CD4-positive, alpha-beta T cell (primary cell): ENCODE data around the gene OPA3. TPM values are rescaled to one million over a fixed set of nuclear protein-coding genes. Genes with fewer than 3 reads are reported as not detected.

Source experiments
- ATAC-seq: fragments of 200-7000 bp; cut with Tn5 transposase; one replicate; pipeline ENCODE4 v1.10.0; 2022; ENCODE audit warnings: mild to moderate bottlenecking; ENCODE audit not compliant: poor library complexity
- CTCF ChIA-PET: fragments of 350-600 bp; sonication (Branson Sonifier 250); formaldehyde crosslinking; loops from one replicate; lab custom pipeline; 2021; ENCODE audit warnings: antibody characterized with exemption, inconsistent platforms; lab: Charles Lee
- POLR2A ChIA-PET: fragments of 350-600 bp; sonication (Branson Sonifier 250); formaldehyde crosslinking; loops from one replicate; lab custom pipeline; 2021; ENCODE audit warnings: antibody characterized with exemption, inconsistent platforms; lab: Charles Lee
- DNase-seq, 14 experiments: peaks; one replicate each; pipeline ENCODE4 v3.0.0-alpha.2; 2013 to 2020; ENCODE audit warnings: mixed read lengths in 2 of 14
- H3K27ac ChIP-seq, 2 donors: one replicate each; pipeline versions ENCODE4 v1.5.1 to v1.7.0; 2013; ENCODE audit warnings: low read length in 2 of 2, low read depth in 1 of 2, mild to moderate bottlenecking in 1 of 2
- H3K27me3 ChIP-seq, 2 experiments: 1 replicate in 1 of 2; 2 replicates in 1 of 2; pipeline versions ENCODE4 v1.6.1 to v1.7.0; 2013; ENCODE audit warnings: low read length in 2 of 2, control low read depth in 1 of 2, mild to moderate bottlenecking in 1 of 2, moderate library complexity in 1 of 2; ENCODE audit not compliant: insufficient read depth in 2 of 2, control insufficient read depth in 1 of 2
- H3K36me3 ChIP-seq: one replicate; pipeline ENCODE4 v1.6.1; 2013; ENCODE audit warnings: low read length, control low read depth; ENCODE audit not compliant: insufficient read depth
- H3K4me1 ChIP-seq: one replicate; pipeline ENCODE4 v1.6.1; 2013; ENCODE audit warnings: low read length, control low read depth; ENCODE audit not compliant: insufficient read depth
- H3K4me3 ChIP-seq: one replicate; pipeline ENCODE4 v1.5.1; 2013; ENCODE audit warnings: mild to moderate bottlenecking, low read length, moderate library complexity
- H3K9me3 ChIP-seq, 2 experiments: 1 replicate in 1 of 2; 2 replicates in 1 of 2; pipeline versions ENCODE4 v1.6.1 to v1.7.0; 2013; ENCODE audit warnings: low read length in 2 of 2, mild to moderate bottlenecking in 2 of 2, control low read depth in 1 of 2, moderate library complexity in 1 of 2; ENCODE audit not compliant: control insufficient read depth in 1 of 2, insufficient read depth in 1 of 2
- H3K27ac Mint-ChIP-seq: one replicate; pipeline ENCODE4 v1.8.0; 2020; ENCODE audit warnings: mixed read lengths
- H3K27me3 Mint-ChIP-seq: one replicate; pipeline ENCODE4 v1.8.0; 2021; ENCODE audit warnings: mixed read lengths
- H3K36me3 Mint-ChIP-seq: one replicate; pipeline ENCODE4 v1.8.0; 2021; ENCODE audit warnings: low read depth, mixed read lengths
- H3K4me1 Mint-ChIP-seq: one replicate; pipeline ENCODE4 v1.8.0; 2021; ENCODE audit warnings: low read depth, mixed read lengths
- H3K4me3 Mint-ChIP-seq: one replicate; pipeline ENCODE4 v1.8.0; 2020; ENCODE audit warnings: mild to moderate bottlenecking, mixed read lengths
- H3K9me3 Mint-ChIP-seq: one replicate; pipeline ENCODE4 v1.8.0; 2020; ENCODE audit warnings: mixed read lengths
- CTCF ChIP-seq: fragments of 200-600 bp; IDR thresholded peaks from one replicate; pipeline ENCODE4 v1.8.0; 2022; ENCODE audit warnings: antibody characterized with exemption, mild to moderate bottlenecking
- intact Hi-C, 2 experiments: fragments of 100-400 bp; cut with DNase I in 1 of 2; cut with micrococcal nuclease in 1 of 2; formaldehyde crosslinking; loops; one replicate each; pipeline versions ENCODE4 v1.15.1 to v1.9.0; 2023 to 2025; cut with DNase I, micrococcal nuclease
- total RNA-seq, 174 experiments: library from RNA in 2 of 174; stranded (reverse) in 2 of 174; gene quantifications; one replicate each; pipeline ENCODE4 v1.2.3 and lab custom pipeline; 2021 to 2026

Gene OPA3
- total RNA-seq, 2 experiments from 2014 or later, result 3.1 to 3.2 TPM

DNA sequence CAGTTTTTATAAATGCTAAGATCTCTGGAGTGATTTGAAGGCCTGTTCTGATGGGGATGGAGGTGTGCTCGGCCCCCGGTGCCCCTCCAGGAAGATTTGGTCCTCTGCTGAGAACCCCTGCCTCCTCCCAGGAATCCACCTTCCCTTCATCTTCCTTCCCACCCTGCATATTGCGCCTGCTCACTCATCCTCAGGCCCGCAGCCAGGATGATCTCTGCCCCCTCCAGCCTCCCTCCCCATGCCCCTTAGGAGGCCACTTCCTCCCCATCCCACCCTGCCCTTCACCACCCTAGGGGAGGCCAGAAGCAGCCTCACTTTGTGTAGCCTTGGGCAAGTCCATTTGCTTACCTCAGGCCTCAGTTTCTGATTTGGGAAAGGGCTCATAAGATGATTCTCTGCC is 57.6 kb downstream of the OPA3 start:
- H3K27ac ChIP-seq, result no peak overlapping the region
- DNase-seq (no peak), ATAC-seq (no peak)
- intact Hi-C loops, result no loop called here
- peaks cover 50% of the 10 kb centered on the region for H3K36me3 Mint-ChIP-seq
- H3K4me3 Mint-ChIP-seq, result no peak overlapping the region
- peaks cover 23% of the 10 kb centered on the region for H3K4me1 Mint-ChIP-seq
- H3K27me3 Mint-ChIP-seq, result no peaks in the 10 kb centered on the region
- peaks cover 19% of the 10 kb centered on the region for H3K4me1 ChIP-seq
- H3K27me3 ChIP-seq, result no peaks in the 10 kb centered on the region
- POLR2A ChIA-PET, result interaction anchor here (0.5 to 1.0 kb wide), 2 partner anchors 31 to 109 kb away, joined by 3 read pairs; no protein-coding TSS in a partner anchor
- no peaks in the 10 kb centered on the region for H3K9me3 Mint-ChIP-seq
- H3K27ac Mint-ChIP-seq, result no peak overlapping the region
- peaks cover 0 to 7% of the 10 kb centered on the region in 2 experiments for H3K9me3 ChIP-seq
- H3K36me3 ChIP-seq, result peaks cover 42% of the 10 kb centered on the region
- CTCF ChIA-PET, result interaction anchor here (1.3 kb wide), 1 partner anchor 31 kb away, joined by 5 read pairs; no protein-coding TSS in a partner anchor
- H3K4me3 ChIP-seq, result no peak overlapping the region
- TF ChIP-seq CTCF, result no peak

GRCh38 chr19:45526143-45526542 is 58.5 kb downstream of the OPA3 start:
- Histone ChIP-seq H3K36me3 (peaks cover 49% of the 10 kb centered on the region), H3K27me3 (no peaks in the 10 kb centered on the region), H3K4me3 (no peak overlapping the region), H3K9me3 (peaks cover 0 to 7% of the 10 kb centered on the region in 2 experiments), H3K4me1 (peaks cover 19% of the 10 kb centered on the region), H3K27ac (no peak overlapping the region)
- DNase-seq, result no peak
- no peak for TF ChIP-seq CTCF
- ChIA-PET CTCF (no interaction called here), POLR2A (no interaction called here)
- H3K27me3 Mint-ChIP-seq, result no peaks in the 10 kb centered on the region
- H3K4me1 Mint-ChIP-seq, result peaks cover 23% of the 10 kb centered on the region
- no peak for ATAC-seq
- no peaks in the 10 kb centered on the region for H3K9me3 Mint-ChIP-seq
- no peak overlapping the region for H3K27ac Mint-ChIP-seq
- H3K4me3 Mint-ChIP-seq, result no peak overlapping the region
- H3K36me3 Mint-ChIP-seq, result peaks cover 59% of the 10 kb centered on the region
- intact Hi-C loops, result no loop called here

GRCh38 chr19:45524575-45525129 is 60.0 kb downstream of the OPA3 start:
- no peaks in the 10 kb centered on the region for H3K9me3 Mint-ChIP-seq
- peaks cover 70% of the 10 kb centered on the region for H3K36me3 Mint-ChIP-seq
- TF ChIP-seq CTCF, result no peak
- H3K27ac Mint-ChIP-seq, result no peak overlapping the region
- no peaks in the 10 kb centered on the region for H3K27me3 Mint-ChIP-seq
- no peak overlapping the region for H3K4me3 Mint-ChIP-seq
- peaks cover 19% of the 10 kb centered on the region for H3K4me1 ChIP-seq
- intact Hi-C loops, result loop anchor here (2.0 to 5.0 kb wide), 3 partner anchors 34 to 168 kb away; partner anchors contain the start of genes QPCTL (in 1 of the 2) and SNRPD2 (in 1 of the 2)
- peaks cover 0 to 7% of the 10 kb centered on the region in 2 experiments for H3K9me3 ChIP-seq
- H3K27me3 ChIP-seq, result no peaks in the 10 kb centered on the region
- CTCF ChIA-PET, result interaction anchor here (1.0 to 1.6 kb wide), 2 partner anchors 34 to 168 kb away, joined by 3 to 9 read pairs; partner anchors contain the start of gene QPCTL
- DNase-seq, result no peak
- H3K4me1 Mint-ChIP-seq, result peaks cover 23% of the 10 kb centered on the region
- no peak overlapping the region for H3K4me3 ChIP-seq
- POLR2A ChIA-PET, result interaction anchor here (0.9 kb wide), 1 partner anchor 59 kb away, joined by 3 read pairs; no protein-coding TSS in a partner anchor
- peaks cover 60% of the 10 kb centered on the region for H3K36me3 ChIP-seq
- H3K27ac ChIP-seq, result no peak overlapping the region
- no peak for ATAC-seq
